Fibroblast of skin of abdomen (primary cell): ENCODE measurements around the gene SLC39A7.

Source experiments
- DNase-seq: peaks from one replicate; pipeline ENCODE4 v3.0.0-alpha.2; 2013

The SLC39A7 gene

DNA sequence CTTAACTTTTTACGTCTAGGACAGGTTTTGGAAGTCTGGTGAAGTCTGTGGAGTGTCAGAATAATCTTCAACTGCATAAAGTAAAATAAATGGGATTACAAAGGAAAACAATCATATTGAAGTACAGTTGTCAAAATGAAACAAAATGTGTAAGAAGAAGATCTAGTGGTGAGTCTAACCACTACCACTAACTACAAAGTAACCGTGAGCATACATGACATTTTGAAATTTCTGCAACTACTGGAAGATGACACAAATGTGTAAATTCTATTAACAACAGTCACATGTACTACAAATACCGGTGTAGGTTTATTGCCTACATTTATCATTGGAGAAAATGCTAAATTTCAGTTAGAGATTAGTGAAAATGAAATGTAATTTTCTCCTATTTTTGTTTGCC is 41.3 kb downstream of the SLC39A7 start:
- DNase-seq, result no peak

DNA sequence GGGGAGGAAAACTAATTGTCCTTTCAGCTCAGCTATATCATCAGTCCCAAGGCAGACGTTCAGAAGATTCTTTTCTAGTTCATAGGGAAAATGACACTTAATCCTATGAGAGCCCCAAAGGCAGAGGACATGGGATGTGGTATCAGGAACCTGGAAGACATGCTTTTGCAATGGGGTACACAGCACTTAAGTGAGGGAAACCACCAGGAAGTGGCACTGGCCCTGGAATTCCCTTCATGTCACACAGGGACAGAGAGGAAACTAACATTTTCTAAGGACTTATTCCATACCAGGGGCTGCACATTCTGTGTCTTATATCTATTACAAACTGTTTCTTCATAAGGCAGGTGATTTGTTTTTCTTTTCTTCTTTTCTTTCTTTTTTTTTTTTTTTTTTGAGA is 42.8 kb downstream of the SLC39A7 start:
- no peak for DNase-seq

DNA sequence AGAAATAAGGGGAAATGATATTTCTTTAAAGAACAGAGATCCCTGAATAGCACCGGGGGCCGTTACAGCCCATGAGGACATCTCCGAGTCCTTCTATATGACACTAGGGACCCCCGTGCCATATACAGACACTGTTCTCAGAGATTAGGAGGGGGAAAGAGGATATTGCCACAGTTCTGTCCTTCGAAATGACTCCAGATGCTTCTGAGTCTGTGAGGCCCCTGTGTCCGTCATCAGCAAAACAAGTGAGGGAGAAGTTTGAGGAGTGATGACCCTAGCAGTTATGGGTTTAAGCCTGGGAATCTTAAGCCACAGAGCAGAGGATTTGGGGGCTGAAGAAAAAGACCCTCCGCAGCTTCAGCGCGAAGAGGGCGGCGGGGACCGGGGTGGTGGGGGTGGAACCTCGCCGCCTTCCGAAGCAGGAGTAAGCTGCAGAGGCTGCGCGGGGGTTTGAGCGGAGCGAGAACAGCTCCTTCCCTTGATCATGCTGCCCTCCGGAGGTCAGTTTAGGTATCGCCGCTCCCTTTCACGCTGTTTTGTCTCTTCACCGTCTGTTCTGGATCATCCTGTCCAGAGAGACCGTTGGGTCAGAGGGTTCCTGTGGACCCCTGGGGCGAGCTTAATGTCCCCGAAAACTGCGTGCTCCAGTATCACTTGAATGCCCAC is 47.4 kb downstream of the SLC39A7 start:
- peak; percentile 84 for DNase-seq

DNA sequence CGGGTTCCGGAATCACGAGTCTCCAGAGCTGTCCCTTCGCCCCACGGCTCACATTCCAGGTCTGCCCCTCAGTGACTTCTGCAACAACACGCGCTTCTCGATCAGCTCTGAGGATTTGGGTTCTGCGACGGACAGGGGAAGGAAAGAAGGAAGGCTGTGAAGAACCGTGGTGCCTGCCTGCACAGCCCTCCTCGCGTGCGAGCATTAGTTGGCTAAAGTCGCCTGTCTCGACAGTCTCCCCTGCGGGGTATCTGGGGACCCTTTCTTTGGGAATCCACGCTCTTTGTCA is 47.9 kb downstream of the SLC39A7 start:
- peak; percentile 51 for DNase-seq

DNA sequence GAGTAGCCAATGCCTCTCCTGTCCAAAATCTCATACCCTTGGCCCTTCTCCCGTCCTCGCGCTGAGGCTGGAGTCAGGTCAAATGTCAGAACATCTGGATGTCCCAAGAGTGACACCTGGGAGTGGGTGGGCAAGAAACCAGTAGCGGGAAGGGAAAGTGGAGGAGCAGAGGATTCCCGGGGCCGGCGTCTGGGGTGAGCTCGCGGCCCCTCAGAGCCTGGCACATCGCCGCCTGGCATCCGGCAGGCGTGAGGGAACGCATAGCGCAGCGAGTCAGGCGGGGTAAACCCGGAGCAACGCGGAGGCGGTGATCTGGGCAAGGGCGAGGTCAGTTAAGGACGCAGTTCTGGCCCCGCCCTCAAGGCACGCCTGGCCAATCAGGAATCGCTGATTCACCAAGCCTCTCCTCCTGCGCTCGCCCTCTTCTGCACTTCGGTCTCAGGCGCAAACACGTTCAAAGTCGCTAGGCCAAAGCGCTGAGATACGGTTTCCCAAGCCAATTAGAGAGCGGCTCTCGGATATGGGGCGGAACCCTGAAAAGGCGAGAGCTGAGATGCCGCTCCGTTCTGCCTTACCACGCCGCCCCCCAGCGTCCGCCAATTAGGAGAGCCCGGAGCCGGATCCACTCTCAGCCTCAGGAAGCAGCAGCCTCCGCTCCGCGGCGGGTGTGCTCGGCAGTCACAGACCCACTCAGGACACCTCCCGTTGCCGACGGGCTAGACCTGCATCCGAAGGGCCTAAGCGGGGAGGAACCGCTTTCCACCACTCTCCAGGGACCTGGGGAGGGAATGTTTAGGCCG is 48.5 kb downstream of the SLC39A7 start:
- peak; percentile 99 for DNase-seq

DNA sequence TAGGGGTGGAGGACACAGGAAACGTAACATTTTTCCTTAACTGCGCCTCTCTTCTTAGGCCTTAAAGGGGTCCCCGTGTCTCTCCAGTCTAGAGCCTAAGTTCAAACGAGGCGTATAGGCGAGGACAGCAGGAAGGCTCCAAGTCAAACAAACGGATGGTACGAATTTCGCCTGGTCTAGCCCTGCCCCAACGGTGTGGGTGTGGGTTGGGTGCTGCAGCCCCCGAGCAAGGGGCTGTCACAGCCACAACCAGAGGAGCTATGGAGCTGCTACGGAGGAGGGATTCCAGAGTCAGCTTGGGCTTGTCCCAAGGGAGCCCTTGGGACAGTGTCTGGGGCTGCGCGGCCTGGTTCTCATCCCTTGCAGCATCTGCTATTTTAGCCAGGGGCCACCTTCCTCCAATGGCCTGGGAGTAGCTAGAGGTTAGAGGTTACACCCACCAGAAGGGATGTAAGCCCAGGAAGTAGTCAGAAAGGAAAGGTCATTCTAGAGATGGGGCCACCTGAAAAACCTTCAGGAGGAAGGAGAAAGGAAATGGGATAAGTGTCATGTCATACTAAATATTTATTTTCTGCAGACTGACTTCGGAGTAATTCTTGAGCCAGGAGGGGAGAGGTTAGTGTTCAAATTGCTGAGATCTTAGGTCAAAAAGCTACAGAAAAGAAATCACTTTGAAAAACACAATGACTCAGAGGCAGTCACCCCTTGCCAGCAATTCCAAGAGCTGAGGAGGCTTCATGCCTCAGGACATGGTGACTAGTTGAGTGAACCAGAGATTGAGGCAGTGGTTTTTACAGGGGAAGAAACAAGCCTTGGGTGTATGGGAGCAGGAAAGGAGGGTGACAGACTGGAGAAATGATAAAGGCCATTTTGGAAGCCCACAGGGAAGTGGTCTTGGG is 49.3 kb downstream of the SLC39A7 start:
- peak; percentile 73 for DNase-seq

DNA sequence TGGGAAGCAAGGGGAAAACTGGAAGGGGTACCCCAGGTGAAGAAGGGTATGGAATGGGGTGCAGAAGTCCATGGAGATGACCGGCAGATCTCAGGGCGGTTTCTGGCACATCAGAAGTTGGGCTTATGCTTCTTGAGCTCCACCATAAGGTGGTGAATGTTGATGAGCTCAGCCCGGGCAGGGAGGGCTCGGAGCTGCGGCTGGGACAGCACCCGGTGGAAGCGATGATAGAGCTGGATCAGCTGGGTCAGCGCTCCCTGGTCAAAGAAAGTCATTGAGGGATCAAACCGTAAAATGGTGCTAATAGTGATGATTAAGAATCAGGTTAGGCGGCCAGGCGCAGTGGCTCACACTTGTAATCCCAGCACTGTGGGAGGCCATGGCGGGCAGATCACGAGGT is 50.1 kb downstream of the SLC39A7 start:
- no peak for DNase-seq

DNA sequence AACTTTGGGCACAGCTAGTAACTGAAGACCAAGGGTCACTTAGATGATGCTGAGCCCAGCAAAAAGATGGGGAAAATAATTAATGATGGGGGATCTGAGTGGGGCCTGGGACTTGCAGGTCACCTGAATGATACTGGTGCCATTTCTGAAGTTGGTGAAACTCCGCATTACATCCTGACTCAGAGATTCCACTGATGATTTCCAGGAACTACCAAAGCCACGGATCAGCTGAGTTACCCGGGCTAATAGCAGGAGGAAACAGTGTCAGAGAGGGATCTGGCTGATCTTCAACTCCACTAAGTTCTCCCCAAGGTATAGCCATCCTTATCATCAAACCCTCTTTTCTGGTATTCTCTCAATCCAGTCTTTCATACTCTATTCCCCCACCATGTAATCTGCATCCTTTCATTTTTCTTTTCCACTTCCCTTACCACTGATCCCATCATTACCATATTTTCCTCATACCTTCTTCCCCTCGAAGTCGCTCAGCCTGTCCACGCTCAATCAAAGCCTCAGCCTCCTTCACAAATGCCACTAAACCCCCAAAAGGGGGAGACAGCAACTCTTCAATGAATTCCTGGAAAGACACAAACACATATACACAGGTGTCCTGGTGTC is 50.8 kb downstream of the SLC39A7 start:
- peak; percentile 35 for DNase-seq

DNA sequence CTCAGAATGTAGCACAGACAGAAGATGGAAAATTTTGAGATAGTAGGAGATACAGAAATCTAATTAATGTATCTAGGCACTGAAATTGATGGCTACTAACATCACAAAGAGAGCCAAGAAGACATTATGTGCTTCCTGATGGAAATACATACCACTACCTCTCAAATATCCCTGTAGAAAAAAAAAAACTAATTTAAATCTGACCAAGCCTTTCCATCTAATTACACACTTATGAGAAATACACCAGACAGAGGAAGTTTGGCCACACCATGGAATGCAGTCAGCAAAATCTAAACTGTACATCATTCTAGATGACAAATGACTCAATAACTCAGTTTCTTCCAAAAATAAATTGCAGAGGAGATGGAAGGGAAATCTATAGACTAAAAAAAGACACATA is 52.1 kb downstream of the SLC39A7 start:
- DNase-seq, result peak; percentile 84
